Endothelial cell of umbilical vein (primary cell): ENCODE results near the gene IGSF5. TPM values are rescaled to one million over a fixed set of nuclear protein-coding genes. Genes with fewer than 3 reads are reported as not detected.

Experiments
- BruUV-seq: library from RNA; stranded (reverse); fragments of 400-500 nt; replicated peaks from 2 replicates; lab custom pipeline; 2021; lab: Mats Ljungman, UMichigan
- CTCF ChIA-PET: fragments of 300-600, 350-600 bp; sonication (Branson Sonifier 250); formaldehyde crosslinking; loops from one replicate; lab custom pipeline; 2021; ENCODE audit warnings: antibody characterized with exemption, inconsistent platforms; lab: Charles Lee
- POLR2A ChIA-PET: fragments of 300-600, 350-600 bp; sonication (Branson Sonifier 250); formaldehyde crosslinking; loops from one replicate; lab custom pipeline; 2021; ENCODE audit warnings: antibody characterized with exemption, inconsistent platforms; lab: Charles Lee
- DNase-seq: peaks from one replicate; pipeline ENCODE4 v3.0.0-alpha.2; 2011; ENCODE audit warnings: low read depth, low spot score
- FAIRE-seq: peaks from 2 replicates; lab custom pipeline; 2011; peaks lifted over from hg19 to GRCh38; lab: Jason Lieb, UNC
- H2AFZ ChIP-seq: 2 replicates; pipeline ENCODE4 v1.6.0; 2012; ENCODE audit warnings: low read depth, low read length, control low read depth, inconsistent platforms
- H3K27ac ChIP-seq: 2 replicates; pipeline ENCODE4 v1.5.1; 2011; ENCODE audit warnings: low read depth, mild to moderate bottlenecking, control low read depth, low read length, moderate library complexity; ENCODE audit not compliant: insufficient read depth
- H3K27me3 ChIP-seq, 2 experiments: 2 replicates each; pipeline versions ENCODE4 v1.6.0 to v1.6.1; 2011; ENCODE audit warnings: low read length in 2 of 2, mixed read lengths in 1 of 2; ENCODE audit not compliant: control insufficient read depth in 2 of 2, insufficient read depth in 2 of 2
- H3K36me3 ChIP-seq, 2 experiments: 2 replicates in 1 of 2; 3 replicates in 1 of 2; pipeline ENCODE4 v1.5.1; 2011; ENCODE audit warnings: low read length in 2 of 2, mild to moderate bottlenecking in 1 of 2, moderate library complexity in 1 of 2; ENCODE audit not compliant: control insufficient read depth in 2 of 2, insufficient read depth in 2 of 2; ENCODE audit errors: extremely low read depth in 1 of 2
- H3K4me1 ChIP-seq: 3 replicates; pipeline ENCODE4 v1.5.1; 2011; ENCODE audit warnings: mild to moderate bottlenecking, low read length; ENCODE audit not compliant: control insufficient read depth, insufficient read depth; ENCODE audit errors: extremely low read depth
- H3K4me2 ChIP-seq: 2 replicates; pipeline ENCODE4 v1.6.1; 2011; ENCODE audit warnings: low read length, control low read depth, mixed read lengths; ENCODE audit not compliant: insufficient read depth
- H3K4me3 ChIP-seq, 3 experiments: fragments of 200-600 bp in 1 of 3; sonication (generic), shearing (Covaris generic) in 1 of 3; replicated peaks in 1 of 3; 2 replicates each; pipeline ENCODE4 v1.5.1; 2011 to 2016; ENCODE audit warnings: control low read depth in 3 of 3, low read length in 3 of 3, mild to moderate bottlenecking in 2 of 3, inconsistent platforms in 1 of 3, low read depth in 1 of 3, moderate library complexity in 1 of 3; ENCODE audit not compliant: insufficient read depth in 1 of 3
- H3K79me2 ChIP-seq: 2 replicates; pipeline ENCODE4 v1.6.0; 2012; ENCODE audit warnings: low read length, inconsistent platforms; ENCODE audit not compliant: control insufficient read depth, insufficient read depth
- H3K9ac ChIP-seq: replicated peaks from 2 replicates; pipeline ENCODE3; 2011; ENCODE audit warnings: low read length, control low read depth; ENCODE audit not compliant: insufficient read depth; ENCODE audit errors: extremely low read depth
- H3K9me1 ChIP-seq: replicated peaks from 3 replicates; pipeline ENCODE4 v1.6.0; 2011; ENCODE audit warnings: mild to moderate bottlenecking, low read length; ENCODE audit not compliant: control insufficient read depth, insufficient read depth; ENCODE audit errors: extremely low read depth
- H3K9me3 ChIP-seq: replicated peaks from 2 replicates; pipeline ENCODE4 v1.5.1; 2012; ENCODE audit warnings: low read length, inconsistent platforms; ENCODE audit not compliant: control insufficient read depth, insufficient read depth
- H4K20me1 ChIP-seq: replicated peaks from 2 replicates; pipeline ENCODE3; 2011; ENCODE audit warnings: mild to moderate bottlenecking, low read length; ENCODE audit not compliant: control insufficient read depth, insufficient read depth; ENCODE audit errors: extremely low read depth
- EZH2 ChIP-seq: IDR thresholded peaks from 2 replicates; pipeline ENCODE4 v1.6.1; 2012; ENCODE audit warnings: borderline replicate concordance, low read depth, mild to moderate bottlenecking, moderate library complexity, low read length, inconsistent platforms; ENCODE audit not compliant: severe bottlenecking
- FOS ChIP-seq: IDR thresholded peaks from 2 replicates; pipeline ENCODE4 v1.6.1; 2011; ENCODE audit warnings: mild to moderate bottlenecking, low read length, moderate library complexity, borderline replicate concordance; ENCODE audit not compliant: insufficient read depth
- GATA2 ChIP-seq: IDR thresholded peaks from 2 replicates; pipeline ENCODE4 v1.7.0; 2011; ENCODE audit warnings: low read depth, mild to moderate bottlenecking, moderate library complexity, mixed read lengths, low read length; ENCODE audit not compliant: insufficient read length, insufficient read depth
- JUN ChIP-seq: IDR thresholded peaks from 2 replicates; pipeline ENCODE4 v1.6.1; 2011; ENCODE audit warnings: borderline replicate concordance, low read depth; ENCODE audit not compliant: insufficient read length, insufficient read depth
- POLR2A ChIP-seq: IDR thresholded peaks from 2 replicates; pipeline ENCODE4 v1.6.1; 2012; ENCODE audit warnings: low read depth, mild to moderate bottlenecking, control low read depth, low read length
- POLR2AphosphoS5 ChIP-seq: IDR thresholded peaks from 2 replicates; pipeline ENCODE4 v1.6.1; 2012; ENCODE audit warnings: low read depth, mild to moderate bottlenecking, control low read depth, low read length, moderate library complexity; ENCODE audit not compliant: insufficient read depth
- dilution Hi-C: fragments of 300-500 bp; cut with MboI; formaldehyde crosslinking; loops from one replicate; pipeline ENCODE4 v1.15.0; 2019; ENCODE audit warnings: low sequenced_read_pairs; ENCODE audit not compliant: extremely low pct_ligation_motif_present
- intact Hi-C: fragments of 100-400 bp; cut with micrococcal nuclease; formaldehyde crosslinking; loops from one replicate; pipeline ENCODE4 v1.10.0; 2022
- polyA plus RNA-seq, 4 experiments: library from polyadenylated mRNA; depleted of rRNA in 3 of 4; stranded (reverse) in 3 of 4; unstranded in 1 of 4; fragments of >200 nt; gene quantifications; 2 replicates each; pipeline versions ENCODE4 v1.2.1 to v1.2.3, GENCODE V29; 2011 to 2012; ENCODE audit warnings: missing spikeins in 1 of 4
- total RNA-seq: library from RNA; stranded (reverse); gene quantifications from 2 replicates; pipeline ENCODE4 v1.2.3, GENCODE V29; 2021
- TF ChIP-seq, protein P1 (sequence below), 2 donors: IDR thresholded peaks; 1 replicate in 1 of 2; 2 replicates in 1 of 2; pipeline ENCODE4 v1.5.1; 2011; ENCODE audit warnings: low read length in 2 of 2, mild to moderate bottlenecking in 2 of 2, moderate library complexity in 2 of 2, control low read depth in 1 of 2, inconsistent platforms in 1 of 2, low read depth in 1 of 2; ENCODE audit not compliant: insufficient read depth in 1 of 2; ENCODE audit errors: extremely low read depth in 1 of 2

The IGSF5 gene
- total and polyA plus RNA-seq, 2 donors (not counting 3 experiments of a cell fraction or from before 2014, with no cell fraction given): not detected

DNA sequence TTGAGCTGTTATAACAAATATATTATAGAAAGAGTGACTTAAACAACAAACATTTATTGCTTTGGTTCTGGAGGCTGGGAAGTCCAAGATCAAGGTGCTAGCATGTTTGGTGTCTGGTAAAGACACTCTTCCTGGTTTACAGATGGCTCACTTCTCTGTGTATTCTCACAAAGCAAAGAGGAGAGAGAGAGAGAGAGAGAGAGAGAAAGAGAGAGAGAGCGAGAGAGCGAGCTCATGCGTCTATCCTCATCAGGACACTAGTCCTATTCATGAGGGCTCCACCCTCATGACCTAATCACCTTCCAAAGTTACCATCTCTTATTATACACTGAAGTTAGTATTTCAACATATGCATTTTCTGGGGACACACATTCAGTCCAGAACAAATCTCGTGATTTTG lies 89.6 kb downstream of the IGSF5 start:
- Histone ChIP-seq H3K9ac (no peak overlapping the region), H2AFZ (no peak overlapping the region), H3K27me3 (no peaks in the 10 kb centered on the region), H3K27ac (no peak overlapping the region), H3K4me1 (no peaks in the 10 kb centered on the region), H3K9me3 (peaks cover 6% of the 10 kb centered on the region), H4K20me1 (no peaks in the 10 kb centered on the region), H3K4me3 (no peak overlapping the region), H3K79me2 (no peaks in the 10 kb centered on the region), H3K9me1 (no peaks in the 10 kb centered on the region), H3K36me3 (no peaks in the 10 kb centered on the region), H3K4me2 (no peak overlapping the region)
- dilution Hi-C loops: no loop called here
- DNase-seq: no peak
- CTCF ChIA-PET: no interaction called here
- FAIRE-seq: no peak
- BruUV-seq: no TSS peak
- TF ChIP-seq JUN: no peak
- TF ChIP-seq, protein P1, sequence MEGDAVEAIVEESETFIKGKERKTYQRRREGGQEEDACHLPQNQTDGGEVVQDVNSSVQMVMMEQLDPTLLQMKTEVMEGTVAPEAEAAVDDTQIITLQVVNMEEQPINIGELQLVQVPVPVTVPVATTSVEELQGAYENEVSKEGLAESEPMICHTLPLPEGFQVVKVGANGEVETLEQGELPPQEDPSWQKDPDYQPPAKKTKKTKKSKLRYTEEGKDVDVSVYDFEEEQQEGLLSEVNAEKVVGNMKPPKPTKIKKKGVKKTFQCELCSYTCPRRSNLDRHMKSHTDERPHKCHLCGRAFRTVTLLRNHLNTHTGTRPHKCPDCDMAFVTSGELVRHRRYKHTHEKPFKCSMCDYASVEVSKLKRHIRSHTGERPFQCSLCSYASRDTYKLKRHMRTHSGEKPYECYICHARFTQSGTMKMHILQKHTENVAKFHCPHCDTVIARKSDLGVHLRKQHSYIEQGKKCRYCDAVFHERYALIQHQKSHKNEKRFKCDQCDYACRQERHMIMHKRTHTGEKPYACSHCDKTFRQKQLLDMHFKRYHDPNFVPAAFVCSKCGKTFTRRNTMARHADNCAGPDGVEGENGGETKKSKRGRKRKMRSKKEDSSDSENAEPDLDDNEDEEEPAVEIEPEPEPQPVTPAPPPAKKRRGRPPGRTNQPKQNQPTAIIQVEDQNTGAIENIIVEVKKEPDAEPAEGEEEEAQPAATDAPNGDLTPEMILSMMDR (IDR thresholded peaks at IDR 0.05; ENCODE audit: extremely low read depth in 1 of 2, insufficient read depth in 1 of 2, low read depth in 1 of 2, low read length in 2 of 2): no peak
- no peak for TF ChIP-seq EZH2
- TF ChIP-seq POLR2AphosphoS5: no peak
- no peak for TF ChIP-seq POLR2A
- no peak for TF ChIP-seq FOS
- no peak for TF ChIP-seq GATA2
- intact Hi-C loops: no loop called here
- POLR2A ChIA-PET: no interaction called here
